GM21528 (cell line): ENCODE data around the gene MYO1G.
"Not testable (repeated sequence)": the region's sequence is repeated elsewhere in the genome, so short reads cannot be mapped to it uniquely, and the experiment has no call there.

Source experiments
- ATAC-seq: cut with Tn5 transposase; IDR thresholded peaks from one replicate; pipeline ENCODE4 v1.9.1; 2021; ENCODE audit warnings: mild to moderate bottlenecking, moderate library complexity; ENCODE audit not compliant: unreplicated experiment, low FRiP score

Gene MYO1G

DNA sequence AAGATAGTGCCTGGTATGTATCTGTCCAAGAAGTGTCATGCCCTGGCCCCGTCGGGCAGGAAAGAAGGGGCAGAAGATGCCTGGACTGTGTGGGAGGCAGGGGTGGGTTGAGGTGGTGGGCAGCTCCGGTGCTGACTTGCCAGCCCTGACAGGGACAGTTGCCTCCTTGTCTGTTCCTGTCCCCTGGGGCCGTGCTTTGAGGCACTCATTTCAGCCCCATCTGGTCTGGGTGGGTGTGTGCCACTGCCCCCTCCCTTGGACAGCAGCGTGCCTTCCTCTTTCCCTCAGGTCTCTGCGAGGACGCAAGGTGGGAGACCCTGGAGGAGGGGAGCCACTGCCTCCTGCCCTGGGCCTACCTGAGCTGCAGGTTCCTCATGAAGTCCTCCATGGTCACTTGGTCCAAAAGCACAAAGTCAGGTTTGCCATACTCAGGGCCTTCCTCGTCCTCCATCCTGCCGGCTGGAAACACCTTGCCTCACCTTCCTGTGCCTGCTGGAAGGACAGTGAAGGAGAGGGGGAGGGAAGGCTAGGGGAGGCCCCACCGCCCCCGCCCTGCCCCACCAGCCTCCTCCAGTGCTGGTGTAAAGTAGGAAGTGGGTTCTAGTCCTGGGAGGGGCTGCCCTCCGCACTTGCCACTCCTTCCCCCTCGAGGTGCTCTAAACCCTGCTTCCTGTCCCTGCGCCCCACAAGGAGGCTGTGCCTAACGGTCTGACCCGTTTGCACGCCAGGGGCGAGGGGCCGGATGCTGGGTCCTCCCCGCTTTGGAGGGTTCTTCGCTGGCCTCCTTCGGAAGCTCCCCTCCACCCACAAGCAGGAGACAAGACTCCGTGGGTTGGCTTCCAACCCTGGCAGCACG is at the start of gene MYO1G:
Gene MYO1G (minus strand): TSS at position 505 of the 856 bp plus-strand sequence. CDS start 54 bp downstream, at position 451.
- peak; percentile 60 for ATAC-seq

DNA sequence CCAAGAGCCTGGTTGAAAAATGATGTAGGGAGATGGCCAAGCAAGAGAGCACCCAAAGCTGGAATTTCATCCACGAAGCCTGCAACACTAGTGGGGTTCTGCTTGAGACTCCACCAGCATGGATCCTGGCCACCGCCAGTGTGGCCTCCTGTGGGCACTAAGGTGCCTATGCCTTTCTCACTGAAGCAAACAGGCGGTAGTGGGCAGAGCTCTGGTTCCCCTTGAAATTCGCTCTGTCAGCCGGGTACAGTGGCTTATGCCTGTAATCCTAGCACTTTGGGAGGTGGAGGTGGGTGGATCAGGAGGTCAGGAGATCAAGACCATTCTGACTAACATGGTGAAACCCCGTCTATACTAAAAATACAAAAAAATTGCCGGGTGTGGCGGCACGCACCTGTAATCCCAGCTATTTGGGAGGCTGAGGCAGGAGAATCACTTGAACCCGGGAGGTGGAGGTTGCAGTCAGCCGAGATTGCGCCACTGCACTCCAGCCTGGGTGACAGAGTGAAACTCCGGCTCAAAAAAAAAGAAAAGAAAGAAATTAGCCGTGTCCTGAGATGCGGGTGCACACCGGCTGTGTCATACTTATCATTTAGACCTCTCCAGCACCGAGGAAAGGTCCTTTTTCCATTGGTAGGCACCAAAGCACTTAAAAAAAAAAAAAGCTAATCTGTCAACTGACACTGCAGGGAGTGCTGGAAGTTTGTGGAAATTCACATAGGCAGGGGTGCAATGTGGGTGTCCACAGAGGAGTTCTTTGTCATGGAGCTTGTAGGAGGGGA is 49.5 kb upstream of the MYO1G start:
- no peak for ATAC-seq

DNA sequence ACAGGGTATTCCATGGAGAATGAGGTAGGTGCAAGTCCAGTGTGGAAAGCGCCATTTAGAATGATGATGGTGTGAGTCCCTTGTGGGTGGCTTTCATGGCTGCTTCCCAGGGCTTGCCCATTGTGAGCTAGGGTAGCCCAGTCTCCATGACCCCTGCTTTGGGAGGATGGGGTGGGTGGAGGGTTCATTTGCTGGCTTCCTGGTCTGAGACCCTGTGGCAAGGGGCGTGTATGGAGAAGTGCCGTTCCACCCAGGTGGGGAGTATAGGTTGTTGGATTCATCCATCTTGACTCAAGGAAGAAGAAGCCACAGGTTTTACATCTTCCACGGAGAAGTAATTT is 48.9 kb upstream of the MYO1G start:
- no peak for ATAC-seq

DNA sequence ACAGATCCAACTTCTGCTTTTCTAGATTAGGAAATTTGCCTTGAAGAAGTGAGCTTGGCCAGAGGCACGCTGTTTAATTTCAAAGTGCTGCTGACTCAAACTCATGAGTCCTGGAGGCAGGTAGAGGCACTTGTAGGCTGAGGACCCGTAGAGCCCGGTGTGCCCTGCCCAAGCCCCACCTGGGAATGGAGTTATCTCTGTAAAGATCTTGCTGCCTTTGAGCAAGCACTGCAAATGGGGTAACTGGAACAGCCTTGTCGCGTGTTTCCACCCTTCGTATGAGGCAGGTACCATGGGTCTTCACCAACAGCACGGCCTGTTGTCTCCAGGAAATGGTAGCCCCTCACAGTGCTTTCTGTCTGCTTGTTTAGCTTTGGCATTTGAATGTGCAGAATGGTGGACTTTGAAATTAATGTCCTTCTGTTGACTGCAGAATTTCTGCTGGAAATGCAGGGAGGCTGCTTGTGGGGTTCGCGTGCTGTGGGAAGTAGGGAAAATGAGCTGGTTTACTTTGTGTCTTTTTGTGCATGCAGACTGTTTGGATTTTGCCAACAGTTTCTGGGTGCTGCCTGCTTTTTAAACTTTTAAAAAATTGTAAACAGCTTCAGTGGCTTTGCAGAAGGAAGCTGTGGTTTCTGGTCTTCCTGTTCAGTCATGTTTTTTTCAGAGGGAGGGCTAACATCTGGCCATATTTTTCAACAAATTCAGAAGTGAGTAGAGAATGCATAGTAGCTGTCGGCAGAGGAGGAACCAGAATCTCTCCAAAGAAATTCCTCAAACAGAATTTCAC is 48.4 kb upstream of the MYO1G start:
- no peak for ATAC-seq

DNA sequence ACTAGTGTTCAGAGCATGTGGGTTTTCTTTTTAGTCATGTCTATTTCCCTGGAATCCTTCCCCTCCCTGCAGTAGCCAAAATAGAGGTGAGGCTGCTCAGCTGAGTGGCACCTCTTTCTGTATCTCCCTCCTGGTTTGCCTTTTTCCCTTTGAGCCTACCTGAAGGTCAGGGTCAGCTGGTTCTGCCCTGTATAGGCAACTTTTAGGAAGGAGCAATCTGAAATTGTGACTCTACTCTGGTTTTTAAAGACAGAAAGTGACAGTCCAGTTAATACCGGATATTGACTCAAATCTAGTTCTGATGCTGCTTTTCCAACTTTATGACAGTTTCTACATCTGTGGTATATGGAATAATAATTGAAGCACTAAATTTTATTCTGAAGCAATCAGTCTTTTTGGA is 47.2 kb upstream of the MYO1G start:
- no peak for ATAC-seq

DNA sequence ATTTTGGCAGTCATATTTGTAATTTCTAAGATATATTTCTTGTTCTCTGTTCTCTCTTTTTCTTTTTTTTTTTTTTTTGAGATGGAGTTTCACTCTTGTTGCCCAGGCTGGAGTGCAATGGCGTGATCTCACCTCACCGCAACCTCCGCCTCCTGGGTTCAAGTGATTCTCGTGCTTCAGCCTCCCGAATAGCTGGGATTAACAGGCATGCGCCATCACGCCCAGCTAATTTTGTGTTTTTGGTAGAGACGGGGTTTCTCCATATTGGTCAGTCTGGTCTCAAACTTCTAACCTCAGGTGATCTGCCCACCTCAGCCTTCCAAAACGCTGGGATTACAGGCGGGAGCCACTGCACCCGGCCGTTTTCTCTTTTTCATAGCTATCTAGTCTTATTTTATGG is 46.7 kb upstream of the MYO1G start:
- ATAC-seq = not testable (repeated sequence)

DNA sequence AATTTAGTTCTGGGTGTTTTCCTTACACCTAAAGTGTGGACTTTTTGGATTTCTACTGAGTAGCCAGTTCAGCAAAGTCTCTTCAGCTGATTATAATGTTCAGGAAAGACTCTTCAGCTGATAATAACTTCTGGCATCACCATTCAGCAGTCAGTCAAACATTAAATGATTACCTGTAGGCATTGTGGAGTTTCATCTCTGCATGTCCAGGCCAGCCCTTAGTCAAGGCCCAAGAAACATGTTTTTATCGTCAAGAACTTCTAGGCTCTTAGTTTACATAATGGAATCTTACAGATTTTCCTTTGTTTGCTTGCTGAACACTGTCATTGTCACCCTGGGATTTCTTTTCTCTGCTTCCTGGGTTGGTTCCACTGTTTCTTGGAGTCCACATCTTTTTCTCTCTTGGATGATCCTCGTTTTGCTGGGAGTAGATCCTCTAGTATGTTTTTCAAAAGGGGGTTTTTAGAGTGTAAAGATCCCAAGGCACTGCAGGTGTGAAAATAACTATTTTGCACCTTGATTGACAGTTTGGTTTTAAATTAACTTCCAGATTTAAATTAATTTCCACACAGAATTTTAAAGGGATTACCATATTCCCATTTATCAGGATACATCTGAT is 45.4 kb upstream of the MYO1G start:
- no peak for ATAC-seq

DNA sequence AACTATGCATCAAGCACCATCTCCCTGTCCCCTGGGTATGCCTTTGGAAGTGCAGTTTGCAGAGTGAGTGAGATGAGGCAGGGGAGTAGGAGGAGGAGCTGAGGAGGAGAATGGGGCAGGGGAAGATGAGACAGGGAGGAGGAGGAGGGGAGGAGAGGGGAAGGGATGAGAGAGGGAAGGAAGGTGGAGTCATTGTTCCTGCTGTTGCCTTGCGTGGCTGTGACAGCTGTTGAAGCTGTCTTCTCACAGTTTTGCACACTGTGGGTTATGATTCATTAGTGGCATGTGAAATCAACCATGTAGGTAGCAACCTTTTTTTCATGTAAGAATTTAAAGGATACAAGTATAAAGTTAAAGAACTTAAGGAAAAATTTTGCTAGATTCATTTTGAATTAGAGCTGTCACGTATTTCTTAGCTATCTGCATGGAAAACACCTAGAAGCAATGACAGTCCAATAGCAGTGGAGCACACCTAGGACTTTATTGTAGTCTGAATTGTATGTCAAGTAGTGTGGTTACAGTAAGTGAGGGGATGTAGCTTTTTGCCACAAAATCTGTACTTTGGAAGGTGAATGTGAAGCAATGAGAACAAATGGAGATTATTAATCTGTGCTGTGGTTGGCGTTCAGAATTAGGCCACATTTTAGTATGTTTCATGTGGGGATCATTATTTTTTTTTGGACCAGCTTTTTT is 42.9 kb upstream of the MYO1G start:
- peak; percentile 56 for ATAC-seq

DNA sequence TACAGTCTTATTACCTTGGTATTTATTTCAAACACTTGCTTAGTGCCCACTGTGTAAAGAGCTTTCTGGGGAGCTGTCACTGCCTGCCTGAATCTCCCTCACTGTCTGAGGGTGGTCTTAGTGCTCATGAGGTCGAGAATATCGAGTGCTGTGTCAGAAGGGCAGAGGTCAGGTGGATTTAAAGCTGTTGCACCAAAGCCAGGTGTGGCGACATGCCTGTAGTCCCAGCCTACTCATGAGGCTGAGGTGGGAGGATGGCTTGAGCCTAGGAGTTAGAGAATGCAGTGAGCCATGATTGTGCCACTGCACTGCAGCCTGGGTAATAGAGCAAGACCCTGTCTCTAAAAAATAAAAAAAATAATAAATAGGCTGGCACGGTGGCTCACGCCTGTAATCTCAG is 42.1 kb upstream of the MYO1G start:
- ATAC-seq = no peak

DNA sequence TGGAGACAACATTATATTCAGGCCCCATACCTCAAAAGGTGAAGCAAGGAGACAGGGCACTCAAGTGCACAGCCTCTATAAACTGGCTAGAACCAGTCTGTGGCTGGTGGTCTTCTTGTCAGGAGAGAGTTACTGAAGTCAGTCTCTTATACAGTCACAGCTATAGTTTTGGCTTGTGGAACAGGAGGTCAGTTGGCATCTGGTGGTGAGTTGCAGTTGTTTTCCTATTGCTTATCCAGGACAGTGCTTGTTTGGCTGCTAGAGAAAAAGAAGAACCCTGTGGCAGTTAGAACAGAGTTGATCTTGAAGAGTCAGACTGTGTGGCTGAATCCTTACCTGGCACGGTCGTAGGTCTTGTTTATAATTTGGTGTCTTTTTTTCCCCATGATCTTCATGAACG is 38.4 kb upstream of the MYO1G start:
- ATAC-seq = no peak

DNA sequence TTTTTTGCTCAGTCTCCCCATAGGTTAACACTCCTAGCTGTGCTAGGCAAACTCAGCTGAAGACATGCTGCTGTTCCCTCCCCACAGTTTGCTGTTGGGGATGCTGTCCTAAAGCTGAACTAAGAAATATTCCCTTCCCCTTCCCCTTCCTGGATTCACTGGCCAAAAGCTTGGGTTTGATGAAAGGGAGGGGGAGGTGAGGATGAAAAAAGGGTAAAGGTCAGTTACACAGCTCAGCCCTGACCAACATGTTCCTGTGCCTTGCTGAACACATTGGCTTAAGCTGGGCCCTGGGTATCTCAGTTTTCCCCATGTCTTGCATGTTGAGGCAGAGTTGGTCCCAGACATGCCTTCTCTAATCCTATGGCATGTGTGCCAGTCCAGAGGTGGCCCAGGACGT is 36.5 kb upstream of the MYO1G start:
- ATAC-seq = no peak

DNA sequence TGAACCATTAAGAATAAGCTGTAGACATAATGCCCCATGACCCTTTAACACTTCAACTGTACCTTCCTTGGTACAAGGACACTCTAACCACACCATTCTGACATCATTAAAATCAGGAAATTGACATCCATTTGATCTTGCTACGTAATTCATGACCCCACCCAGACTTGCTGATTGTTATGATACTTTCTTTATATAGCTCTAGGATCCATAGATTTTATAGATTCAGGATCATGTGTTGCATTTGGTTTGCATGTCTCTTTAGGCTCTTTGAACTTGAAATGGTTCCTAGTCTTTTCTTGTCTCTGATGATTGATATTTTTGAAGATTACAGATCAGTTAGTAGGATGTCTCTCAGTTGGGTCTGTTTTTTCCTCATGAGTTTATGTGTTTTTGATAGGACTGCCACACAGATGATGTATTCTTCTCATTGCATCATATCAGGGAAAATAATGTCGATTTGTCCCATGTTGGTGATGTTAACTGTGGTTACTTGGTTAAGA is 34.7 kb upstream of the MYO1G start:
- no peak for ATAC-seq

DNA sequence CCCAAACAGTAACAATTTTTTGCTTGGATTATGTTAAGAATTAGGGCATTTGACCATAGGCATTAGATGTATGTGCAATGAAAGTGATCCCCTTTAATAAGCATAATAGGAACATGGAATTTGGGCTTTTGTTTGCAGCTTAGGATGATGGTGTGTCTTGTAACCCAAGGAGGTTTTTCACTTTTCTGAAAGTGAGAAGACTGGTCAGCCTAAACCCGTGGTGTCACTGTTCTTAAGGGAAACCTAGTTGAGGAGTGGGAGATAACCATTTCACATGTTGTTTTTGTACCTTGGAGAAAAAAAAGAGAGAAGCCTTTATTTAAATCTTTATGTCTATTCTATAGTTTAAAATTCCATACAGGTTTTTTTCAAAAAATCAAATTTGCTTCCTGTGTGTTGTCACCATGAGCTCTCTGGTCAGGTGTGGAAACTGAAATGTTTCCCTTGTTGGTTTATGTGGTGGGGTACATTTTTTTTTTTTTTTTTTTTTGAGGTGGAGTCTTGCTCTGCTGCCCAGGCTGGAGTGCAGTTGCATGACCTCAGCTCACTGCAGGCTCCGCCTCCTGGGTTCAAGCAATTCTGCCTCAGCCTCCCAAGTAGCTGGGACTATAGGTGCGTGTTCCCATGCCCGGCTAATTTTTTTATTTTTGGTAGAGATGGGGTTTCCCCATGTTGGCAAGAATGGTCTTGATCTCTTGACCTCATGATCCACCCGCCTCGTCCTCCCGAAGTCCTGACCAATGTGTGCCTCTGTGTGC is 28.9 kb upstream of the MYO1G start:
- ATAC-seq = peak; percentile 68

DNA sequence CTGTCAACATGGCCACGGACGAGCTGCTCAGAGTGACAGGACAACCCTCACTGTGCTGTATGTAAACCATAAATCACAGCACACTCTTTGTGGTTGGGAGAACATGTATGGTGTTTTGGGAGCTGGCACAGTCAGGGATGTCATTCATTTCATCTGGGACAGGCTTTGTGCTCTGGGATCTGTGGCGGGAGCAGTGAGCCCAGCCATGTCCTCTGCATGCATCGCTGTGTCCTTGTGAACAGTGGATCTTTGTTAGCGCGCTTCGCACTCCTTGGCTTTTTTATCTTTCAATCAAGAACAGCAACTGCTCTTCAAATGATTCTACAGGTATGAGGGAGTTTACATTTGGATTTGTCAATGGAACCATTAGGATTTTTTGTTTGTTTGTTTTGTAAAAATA is 28.3 kb upstream of the MYO1G start:
- no peak for ATAC-seq

DNA sequence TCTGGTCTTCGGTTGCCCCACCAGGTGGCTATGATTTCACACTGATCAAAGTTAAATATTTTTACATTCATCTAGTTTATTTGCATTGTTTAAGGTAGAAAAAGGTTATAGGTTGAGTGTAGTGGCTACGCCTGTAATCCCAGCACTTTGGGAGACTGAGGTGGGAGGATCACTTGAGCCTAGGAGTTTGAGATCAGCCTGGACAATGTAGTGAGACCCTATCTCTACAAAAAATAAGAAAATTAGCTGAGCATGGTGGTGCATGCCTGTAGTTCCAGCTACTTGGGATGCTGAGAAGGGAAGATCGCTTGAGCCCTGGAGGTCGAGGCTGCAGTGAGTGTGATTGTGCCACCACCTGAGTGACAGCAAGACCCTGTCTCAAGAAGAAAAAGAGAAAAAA is 25.0 kb upstream of the MYO1G start:
- no peak for ATAC-seq

DNA sequence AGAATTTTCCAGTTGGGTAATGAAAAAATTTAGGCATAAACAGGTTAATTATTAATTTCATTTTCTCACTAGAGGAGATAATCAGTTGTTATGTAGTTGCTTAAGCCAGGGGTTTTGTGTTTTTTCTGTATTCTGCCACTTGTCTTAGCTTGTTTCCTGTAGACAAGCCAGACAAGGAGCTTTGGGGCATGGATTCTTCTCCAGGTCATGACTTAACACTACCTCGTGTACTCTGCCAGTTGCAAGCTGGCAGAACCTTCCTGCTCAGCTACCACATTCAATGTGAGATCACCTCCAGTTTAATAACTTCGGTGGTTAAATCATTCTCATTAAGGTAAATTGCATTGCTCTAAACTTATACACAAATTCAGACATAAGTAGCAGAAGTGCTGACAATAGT is 23.0 kb upstream of the MYO1G start:
- ATAC-seq = no peak

DNA sequence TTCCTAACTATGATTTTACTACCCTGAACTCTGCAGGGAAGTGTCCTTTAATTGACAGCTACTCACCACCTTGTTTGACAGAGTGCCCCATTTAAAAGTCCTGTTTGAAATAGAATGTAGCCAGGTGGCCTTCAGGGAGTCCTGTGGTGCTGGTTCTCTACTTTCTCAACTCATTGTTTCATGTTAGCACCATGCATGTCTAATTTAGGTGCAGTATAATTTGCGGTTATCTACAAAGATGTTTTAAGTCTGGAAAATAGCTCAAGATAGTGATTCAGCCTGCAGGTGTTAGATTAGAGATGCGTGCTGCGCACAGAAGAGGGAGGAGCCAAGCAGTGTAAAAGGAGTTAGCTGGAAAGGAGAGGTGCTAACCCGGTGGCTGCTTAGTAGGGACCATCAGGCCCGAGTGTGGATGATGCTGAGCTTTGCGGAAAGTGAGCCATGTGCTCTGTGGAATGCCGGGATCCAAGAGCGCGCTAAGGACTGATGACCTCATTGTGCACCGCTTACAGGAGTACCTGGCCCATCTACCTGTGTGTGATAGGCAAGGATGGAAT is 22.4 kb upstream of the MYO1G start:
- ATAC-seq = peak; percentile 31

DNA sequence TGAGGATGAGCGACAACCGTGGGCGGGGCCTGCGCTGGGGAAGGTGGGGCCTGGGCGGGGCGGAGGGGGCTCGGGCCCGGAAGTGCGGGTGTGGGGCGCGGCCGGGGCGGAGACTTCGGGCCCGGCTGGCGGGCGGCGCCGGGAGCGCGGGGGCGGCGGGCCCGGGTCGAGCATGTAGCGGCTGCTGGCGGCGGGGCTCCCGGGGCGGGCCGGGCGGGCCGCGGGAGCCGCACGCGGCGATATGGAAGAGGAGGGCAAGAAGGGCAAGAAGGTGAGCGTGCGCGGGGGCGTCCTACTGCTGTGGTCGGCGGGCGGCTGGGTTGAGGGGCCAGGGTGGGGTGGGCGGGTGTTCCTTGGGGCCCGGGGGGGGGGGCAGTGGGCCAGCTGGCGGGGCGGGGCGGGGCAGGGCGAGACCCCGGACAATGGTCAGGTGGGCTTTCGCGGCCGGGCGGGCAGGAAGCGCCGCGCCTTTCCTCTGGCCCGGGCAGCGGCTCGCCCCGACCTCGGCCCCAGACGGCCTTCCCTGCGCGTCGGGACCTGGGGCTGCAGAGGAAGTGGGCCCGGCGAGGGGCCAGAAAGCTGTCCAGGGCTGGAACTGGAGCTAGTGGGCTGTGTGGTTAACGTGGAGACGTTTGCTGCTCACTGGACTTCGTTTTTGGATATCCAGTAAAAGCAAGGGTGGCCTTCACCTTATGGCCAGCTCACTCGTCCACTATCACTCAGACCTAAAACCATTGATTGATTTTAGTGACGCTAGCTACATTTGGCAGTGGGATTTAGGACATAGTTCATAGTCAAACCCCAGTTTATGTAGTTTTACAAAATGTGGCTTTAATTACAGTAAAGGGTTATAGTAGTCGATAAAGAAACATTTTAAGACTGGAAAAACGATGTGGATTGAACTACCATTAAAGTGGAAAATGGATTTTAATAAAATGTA is 21.5 kb upstream of the MYO1G start, which contains the start of gene CCM2:
Gene CCM2 (plus strand): TSS at position 109 of the 940 bp plus-strand sequence. CDS start 133 bp downstream, at position 242.
- peak; percentile 11 for ATAC-seq
